Choroid plexus epithelial cell (primary cell): ENCODE results near the gene PPM1J.

ENCODE experiments used
- DNase-seq: peaks from one replicate; pipeline ENCODE4 v3.0.0-alpha.2; 2010; ENCODE audit warnings: low read depth
- H3K4me3 ChIP-seq: 2 replicates; pipeline ENCODE4 v1.5.1; 2011; ENCODE audit warnings: low read depth, mild to moderate bottlenecking, control low read depth, low read length, moderate library complexity
- TF ChIP-seq, protein P1 (sequence below): conservative IDR thresholded peaks from 2 replicates; pipeline ENCODE4 v1.5.1; 2011; ENCODE audit warnings: low read depth, mild to moderate bottlenecking, control low read depth, inconsistent platforms, low read length, moderate library complexity

The PPM1J gene, protein sequence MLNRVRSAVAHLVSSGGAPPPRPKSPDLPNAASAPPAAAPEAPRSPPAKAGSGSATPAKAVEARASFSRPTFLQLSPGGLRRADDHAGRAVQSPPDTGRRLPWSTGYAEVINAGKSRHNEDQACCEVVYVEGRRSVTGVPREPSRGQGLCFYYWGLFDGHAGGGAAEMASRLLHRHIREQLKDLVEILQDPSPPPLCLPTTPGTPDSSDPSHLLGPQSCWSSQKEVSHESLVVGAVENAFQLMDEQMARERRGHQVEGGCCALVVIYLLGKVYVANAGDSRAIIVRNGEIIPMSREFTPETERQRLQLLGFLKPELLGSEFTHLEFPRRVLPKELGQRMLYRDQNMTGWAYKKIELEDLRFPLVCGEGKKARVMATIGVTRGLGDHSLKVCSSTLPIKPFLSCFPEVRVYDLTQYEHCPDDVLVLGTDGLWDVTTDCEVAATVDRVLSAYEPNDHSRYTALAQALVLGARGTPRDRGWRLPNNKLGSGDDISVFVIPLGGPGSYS

DNA sequence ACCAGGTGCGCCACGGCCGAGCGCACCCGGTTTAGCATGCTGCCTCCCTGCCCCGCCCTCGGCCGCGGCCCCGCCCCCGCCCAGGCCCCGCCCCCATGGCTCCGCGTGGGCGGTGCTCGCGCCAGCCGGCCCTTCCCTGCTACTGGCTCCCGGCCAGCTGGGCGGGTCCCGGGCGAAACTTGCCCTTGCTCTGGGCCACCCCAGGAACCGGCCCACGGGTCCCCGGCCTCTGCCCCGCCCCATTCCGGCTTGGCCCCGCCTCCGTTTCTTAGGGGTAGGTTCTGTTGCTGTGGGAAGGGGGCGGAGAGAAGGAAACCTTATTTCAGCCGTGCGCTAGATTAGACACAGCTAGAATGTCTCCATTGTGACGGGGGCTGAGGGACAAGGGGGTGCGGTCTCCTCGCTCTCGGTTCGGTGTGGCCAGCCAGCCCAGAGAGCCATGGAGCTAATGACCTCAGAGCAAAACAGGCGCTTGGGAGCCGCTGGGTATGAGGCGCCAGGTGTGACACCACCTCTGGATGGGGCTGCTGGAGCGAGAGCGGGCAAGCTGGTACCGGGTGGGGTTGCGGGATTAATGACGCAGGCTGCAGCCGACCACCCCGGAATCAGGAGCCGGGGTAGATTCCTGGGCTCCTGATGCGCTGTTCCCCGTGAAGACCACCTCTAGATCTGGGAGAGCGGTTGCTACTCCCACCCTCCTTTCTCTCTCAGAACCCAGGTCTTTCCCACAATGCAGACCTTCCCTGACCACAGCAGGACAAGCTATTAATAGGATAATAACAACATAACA, at the start of gene PPM1J:
Gene PPM1J (minus strand): TSS at position 69 of the 790 bp plus-strand sequence. CDS start 31 bp downstream, at position 38.
- H3K4me3 ChIP-seq: peak within 1 kb of the TSS; percentile 65
- peak; percentile 94 for DNase-seq
- TF ChIP-seq, protein P1, sequence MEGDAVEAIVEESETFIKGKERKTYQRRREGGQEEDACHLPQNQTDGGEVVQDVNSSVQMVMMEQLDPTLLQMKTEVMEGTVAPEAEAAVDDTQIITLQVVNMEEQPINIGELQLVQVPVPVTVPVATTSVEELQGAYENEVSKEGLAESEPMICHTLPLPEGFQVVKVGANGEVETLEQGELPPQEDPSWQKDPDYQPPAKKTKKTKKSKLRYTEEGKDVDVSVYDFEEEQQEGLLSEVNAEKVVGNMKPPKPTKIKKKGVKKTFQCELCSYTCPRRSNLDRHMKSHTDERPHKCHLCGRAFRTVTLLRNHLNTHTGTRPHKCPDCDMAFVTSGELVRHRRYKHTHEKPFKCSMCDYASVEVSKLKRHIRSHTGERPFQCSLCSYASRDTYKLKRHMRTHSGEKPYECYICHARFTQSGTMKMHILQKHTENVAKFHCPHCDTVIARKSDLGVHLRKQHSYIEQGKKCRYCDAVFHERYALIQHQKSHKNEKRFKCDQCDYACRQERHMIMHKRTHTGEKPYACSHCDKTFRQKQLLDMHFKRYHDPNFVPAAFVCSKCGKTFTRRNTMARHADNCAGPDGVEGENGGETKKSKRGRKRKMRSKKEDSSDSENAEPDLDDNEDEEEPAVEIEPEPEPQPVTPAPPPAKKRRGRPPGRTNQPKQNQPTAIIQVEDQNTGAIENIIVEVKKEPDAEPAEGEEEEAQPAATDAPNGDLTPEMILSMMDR: no peak

DNA sequence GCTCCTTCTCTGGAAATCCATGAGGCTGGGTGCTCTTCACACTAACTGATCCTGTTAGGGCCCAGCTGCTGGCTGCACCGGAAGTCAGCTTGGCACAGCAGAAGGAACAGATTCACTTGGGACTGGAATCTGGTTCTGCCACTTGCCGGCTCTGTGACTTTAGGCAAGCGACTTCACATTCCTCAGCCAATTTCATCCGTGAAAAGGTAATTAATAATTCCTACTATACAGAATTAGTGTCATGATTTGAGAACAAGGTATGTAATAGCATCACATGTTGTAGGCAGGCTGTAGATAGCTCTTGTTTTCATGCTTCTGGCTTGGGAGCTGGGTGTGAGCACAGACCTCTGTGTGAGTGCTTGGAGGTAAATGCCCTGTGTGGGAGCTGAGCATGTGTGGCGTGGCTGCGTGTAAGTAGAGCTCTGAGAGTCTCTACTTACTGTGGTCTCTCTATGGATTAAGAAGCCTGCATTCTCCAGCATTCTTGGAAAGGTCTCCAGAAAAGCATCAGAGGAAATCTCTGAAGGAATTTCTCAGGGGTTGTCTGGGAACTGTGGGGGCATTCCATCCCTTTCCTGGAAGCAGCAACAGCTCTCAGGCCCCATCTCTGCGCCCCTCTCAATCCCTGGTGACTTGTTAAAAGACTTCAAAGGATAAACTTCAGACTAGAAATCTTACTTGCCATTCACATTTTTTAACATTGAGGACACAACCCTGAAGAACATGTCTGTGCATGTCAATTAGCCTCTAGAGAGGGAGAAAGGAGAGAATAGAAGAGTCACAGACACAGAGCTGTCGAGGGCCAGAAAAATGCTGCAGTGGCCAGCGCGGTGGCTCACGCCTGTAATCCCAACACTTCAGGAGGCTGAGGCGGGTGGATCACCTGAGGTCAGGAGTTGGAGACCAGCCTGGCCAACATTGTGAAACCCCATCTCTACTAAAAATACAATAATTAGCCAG, 47.7 kb upstream of the PPM1J start:
- peak; percentile 39 for DNase-seq

DNA sequence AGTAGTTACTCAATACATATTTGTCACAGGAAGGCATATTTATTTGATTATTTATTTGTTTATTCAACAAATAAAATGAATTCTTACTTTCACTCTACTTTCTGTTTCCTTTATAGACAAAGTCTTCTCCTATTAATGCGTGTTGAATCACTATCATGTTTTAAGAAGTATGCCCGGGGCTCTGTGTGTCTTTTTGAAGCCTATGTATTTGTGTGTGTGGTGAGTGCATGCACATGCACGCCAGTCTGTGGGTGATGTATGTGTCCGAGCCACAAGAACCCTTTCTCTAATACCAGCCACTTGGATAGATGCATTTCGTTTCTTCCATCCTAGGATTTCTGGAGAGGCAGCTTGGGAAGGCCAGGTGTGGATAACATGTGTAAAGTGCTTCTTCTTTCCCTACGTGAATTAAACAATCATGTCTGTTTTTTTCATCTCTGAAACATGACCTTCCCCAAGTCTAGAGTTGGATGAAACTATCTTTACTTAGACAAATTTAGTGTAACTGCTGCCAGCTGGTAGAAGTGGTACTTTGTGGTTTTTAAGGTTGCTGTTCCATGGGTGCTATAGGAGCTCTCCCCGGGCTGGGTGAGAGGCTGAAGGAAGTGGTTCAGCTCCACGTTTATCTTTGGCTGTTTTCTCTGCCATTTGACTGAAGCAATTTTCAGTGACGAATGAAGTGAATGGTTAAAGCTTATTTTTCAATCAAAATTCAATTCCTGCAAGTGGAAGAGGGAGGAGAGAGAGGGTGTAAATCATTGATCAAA, 46.8 kb upstream of the PPM1J start:
- no peak for DNase-seq
- TF ChIP-seq, protein P1: no peak

More for the DNA sequence above, 47.7 kb upstream of the PPM1J start:
- TF ChIP-seq, protein P1: no peak
- H3K4me3 ChIP-seq: no peak overlapping the region

DNA sequence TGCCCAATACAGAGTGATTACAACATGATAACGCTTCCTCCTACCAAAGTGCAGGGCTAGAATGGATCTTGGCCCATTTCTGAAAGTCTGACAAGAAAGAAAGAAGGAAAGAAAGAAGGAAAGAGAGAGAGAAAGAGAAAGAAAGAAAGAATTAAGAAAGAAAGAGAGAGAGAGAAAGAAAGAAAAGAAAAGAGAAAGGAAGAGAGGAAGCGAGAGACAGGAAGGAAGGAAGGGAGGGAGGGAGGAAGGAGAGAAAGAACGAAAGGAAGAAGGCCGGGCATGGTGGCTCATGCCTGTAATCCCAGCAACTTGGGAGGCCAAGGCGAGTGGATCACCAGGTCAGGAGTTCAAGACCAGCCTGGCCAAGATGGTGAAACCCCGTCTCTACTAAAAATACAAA, 44.1 kb upstream of the PPM1J start:
- no peak for DNase-seq
- TF ChIP-seq, protein P1: no peak

More for the DNA sequence above, 46.8 kb upstream of the PPM1J start:
- H3K4me3 ChIP-seq: no peak overlapping the region

DNA sequence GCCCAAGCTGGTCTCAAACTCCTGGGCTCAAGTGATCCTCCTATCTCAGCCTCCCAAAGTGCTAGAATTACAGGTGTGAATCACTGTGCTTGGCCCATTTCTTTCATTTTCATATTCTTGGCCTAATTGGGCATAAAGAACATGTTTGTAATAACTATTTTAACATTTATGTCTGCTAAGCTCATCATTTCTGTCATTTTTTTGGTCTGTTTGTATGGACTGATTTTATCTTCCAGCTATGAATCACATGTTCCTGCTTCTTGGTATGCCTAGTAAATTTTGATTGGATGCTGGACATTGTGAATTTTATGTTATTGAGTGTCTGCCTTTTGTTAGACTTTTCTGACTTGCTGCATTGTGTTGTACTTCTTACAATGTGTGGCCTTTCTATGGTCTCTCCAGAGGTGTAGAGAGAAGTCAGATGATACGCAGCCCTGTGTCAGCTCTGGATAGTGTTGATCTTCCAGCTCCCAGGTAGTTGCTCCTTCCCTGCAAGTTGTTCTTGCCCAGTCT, 39.0 kb upstream of the PPM1J start:
- H3K4me3 ChIP-seq: no peak overlapping the region
- no peak for DNase-seq
- TF ChIP-seq, protein P1: no peak

More for the DNA sequence above, 44.1 kb upstream of the PPM1J start:
- H3K4me3 ChIP-seq: no peak overlapping the region
